Neural cell (in vitro differentiated cells): ENCODE results near the gene RILPL1.

ENCODE experiments used
- EP300 ChIP-seq: fragments of 450-650 bp; conservative IDR thresholded peaks from 2 replicates; pipeline ENCODE4 v1.6.1; 2014; ENCODE audit warnings: antibody characterized with exemption, mild to moderate bottlenecking, moderate library complexity; ENCODE audit not compliant: poor library complexity, severe bottlenecking
- EZH2 ChIP-seq: fragments of 200-600, 300-800 bp; shearing (Covaris generic), sonication (generic); IDR thresholded peaks from 2 replicates; pipeline ENCODE4 v1.6.1; 2014; ENCODE audit warnings: antibody characterized with exemption, low read length, borderline replicate concordance, mild to moderate bottlenecking; ENCODE audit not compliant: insufficient read depth, poor library complexity, severe bottlenecking
- MXI1 ChIP-seq: fragments of 450-650 bp; conservative IDR thresholded peaks from 2 replicates; pipeline ENCODE4 v1.6.1; 2014; ENCODE audit warnings: antibody characterized with exemption, mild to moderate bottlenecking; ENCODE audit not compliant: poor library complexity, severe bottlenecking
- RAD21 ChIP-seq: fragments of 450-650 bp; conservative IDR thresholded peaks from 2 replicates; pipeline ENCODE4 v1.6.1; 2014; ENCODE audit warnings: antibody characterized with exemption, mild to moderate bottlenecking, moderate library complexity
- SMC3 ChIP-seq: fragments of 450-650 bp; conservative IDR thresholded peaks from 2 replicates; pipeline ENCODE4 v1.6.1; 2014; ENCODE audit warnings: antibody characterized with exemption, mild to moderate bottlenecking, moderate library complexity; ENCODE audit not compliant: poor library complexity
- TF ChIP-seq, protein P1 (sequence below): fragments of 450-650 bp; IDR thresholded peaks from 2 replicates; pipeline ENCODE4 v1.5.1; 2014; ENCODE audit warnings: antibody characterized with exemption, mild to moderate bottlenecking, moderate library complexity; ENCODE audit not compliant: poor library complexity, severe bottlenecking
- TF ChIP-seq, protein P2 (sequence below): IDR thresholded peaks from 2 replicates; pipeline ENCODE4 v1.6.1; 2012; ENCODE audit warnings: borderline replicate concordance

DNA sequence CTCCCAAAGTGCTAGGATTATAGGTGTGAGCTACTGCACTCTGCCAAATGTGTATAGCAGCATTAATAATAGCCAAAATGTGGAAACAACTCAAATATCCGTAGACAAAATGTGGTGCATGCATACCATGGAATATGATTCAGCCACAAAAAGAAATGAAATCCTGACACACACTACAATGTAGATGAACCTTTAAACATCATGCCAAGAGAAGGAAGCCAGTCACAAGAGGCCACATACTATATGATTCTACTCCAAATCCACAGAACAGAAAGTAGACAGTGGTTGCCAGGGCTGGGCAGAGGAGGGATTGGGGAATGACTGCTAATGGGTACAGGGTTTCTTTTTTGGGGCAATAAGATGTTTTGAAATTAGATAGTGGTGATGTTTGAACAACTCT lies 43.1 kb upstream of the RILPL1 start:
- TF ChIP-seq EP300 (no peak), RAD21 (no peak), EZH2 (no peak), MXI1 (no peak), SMC3 (no peak)
- TF ChIP-seq, protein P1, sequence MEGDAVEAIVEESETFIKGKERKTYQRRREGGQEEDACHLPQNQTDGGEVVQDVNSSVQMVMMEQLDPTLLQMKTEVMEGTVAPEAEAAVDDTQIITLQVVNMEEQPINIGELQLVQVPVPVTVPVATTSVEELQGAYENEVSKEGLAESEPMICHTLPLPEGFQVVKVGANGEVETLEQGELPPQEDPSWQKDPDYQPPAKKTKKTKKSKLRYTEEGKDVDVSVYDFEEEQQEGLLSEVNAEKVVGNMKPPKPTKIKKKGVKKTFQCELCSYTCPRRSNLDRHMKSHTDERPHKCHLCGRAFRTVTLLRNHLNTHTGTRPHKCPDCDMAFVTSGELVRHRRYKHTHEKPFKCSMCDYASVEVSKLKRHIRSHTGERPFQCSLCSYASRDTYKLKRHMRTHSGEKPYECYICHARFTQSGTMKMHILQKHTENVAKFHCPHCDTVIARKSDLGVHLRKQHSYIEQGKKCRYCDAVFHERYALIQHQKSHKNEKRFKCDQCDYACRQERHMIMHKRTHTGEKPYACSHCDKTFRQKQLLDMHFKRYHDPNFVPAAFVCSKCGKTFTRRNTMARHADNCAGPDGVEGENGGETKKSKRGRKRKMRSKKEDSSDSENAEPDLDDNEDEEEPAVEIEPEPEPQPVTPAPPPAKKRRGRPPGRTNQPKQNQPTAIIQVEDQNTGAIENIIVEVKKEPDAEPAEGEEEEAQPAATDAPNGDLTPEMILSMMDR, result no peak
- TF ChIP-seq, protein P2, sequence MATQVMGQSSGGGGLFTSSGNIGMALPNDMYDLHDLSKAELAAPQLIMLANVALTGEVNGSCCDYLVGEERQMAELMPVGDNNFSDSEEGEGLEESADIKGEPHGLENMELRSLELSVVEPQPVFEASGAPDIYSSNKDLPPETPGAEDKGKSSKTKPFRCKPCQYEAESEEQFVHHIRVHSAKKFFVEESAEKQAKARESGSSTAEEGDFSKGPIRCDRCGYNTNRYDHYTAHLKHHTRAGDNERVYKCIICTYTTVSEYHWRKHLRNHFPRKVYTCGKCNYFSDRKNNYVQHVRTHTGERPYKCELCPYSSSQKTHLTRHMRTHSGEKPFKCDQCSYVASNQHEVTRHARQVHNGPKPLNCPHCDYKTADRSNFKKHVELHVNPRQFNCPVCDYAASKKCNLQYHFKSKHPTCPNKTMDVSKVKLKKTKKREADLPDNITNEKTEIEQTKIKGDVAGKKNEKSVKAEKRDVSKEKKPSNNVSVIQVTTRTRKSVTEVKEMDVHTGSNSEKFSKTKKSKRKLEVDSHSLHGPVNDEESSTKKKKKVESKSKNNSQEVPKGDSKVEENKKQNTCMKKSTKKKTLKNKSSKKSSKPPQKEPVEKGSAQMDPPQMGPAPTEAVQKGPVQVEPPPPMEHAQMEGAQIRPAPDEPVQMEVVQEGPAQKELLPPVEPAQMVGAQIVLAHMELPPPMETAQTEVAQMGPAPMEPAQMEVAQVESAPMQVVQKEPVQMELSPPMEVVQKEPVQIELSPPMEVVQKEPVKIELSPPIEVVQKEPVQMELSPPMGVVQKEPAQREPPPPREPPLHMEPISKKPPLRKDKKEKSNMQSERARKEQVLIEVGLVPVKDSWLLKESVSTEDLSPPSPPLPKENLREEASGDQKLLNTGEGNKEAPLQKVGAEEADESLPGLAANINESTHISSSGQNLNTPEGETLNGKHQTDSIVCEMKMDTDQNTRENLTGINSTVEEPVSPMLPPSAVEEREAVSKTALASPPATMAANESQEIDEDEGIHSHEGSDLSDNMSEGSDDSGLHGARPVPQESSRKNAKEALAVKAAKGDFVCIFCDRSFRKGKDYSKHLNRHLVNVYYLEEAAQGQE, result no peak
